Activated gamma-delta T cell treated with Interleukin-2 at 50 U/mL for 16 hours (primary cell): ENCODE measurements around the gene EVC2.

Experiments
- DNase-seq: peaks from one replicate; pipeline ENCODE4 v3.0.0-alpha.2; 2020

Gene EVC2, protein sequence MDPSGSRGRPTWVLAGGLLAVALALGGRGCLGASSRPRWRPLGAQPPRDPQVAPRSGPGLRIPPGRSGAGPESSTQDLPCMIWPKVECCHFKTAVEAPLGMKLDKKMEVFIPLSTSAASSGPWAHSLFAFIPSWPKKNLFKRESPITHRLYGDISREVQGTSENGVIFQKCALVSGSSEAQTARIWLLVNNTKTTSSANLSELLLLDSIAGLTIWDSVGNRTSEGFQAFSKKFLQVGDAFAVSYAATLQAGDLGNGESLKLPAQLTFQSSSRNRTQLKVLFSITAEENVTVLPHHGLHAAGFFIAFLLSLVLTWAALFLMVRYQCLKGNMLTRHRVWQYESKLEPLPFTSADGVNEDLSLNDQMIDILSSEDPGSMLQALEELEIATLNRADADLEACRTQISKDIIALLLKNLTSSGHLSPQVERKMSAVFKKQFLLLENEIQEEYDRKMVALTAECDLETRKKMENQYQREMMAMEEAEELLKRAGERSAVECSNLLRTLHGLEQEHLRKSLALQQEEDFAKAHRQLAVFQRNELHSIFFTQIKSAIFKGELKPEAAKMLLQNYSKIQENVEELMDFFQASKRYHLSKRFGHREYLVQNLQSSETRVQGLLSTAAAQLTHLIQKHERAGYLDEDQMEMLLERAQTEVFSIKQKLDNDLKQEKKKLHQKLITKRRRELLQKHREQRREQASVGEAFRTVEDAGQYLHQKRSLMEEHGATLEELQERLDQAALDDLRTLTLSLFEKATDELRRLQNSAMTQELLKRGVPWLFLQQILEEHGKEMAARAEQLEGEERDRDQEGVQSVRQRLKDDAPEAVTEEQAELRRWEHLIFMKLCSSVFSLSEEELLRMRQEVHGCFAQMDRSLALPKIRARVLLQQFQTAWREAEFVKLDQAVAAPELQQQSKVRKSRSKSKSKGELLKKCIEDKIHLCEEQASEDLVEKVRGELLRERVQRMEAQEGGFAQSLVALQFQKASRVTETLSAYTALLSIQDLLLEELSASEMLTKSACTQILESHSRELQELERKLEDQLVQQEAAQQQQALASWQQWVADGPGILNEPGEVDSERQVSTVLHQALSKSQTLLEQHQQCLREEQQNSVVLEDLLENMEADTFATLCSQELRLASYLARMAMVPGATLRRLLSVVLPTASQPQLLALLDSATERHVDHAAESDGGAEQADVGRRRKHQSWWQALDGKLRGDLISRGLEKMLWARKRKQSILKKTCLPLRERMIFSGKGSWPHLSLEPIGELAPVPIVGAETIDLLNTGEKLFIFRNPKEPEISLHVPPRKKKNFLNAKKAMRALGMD

DNA sequence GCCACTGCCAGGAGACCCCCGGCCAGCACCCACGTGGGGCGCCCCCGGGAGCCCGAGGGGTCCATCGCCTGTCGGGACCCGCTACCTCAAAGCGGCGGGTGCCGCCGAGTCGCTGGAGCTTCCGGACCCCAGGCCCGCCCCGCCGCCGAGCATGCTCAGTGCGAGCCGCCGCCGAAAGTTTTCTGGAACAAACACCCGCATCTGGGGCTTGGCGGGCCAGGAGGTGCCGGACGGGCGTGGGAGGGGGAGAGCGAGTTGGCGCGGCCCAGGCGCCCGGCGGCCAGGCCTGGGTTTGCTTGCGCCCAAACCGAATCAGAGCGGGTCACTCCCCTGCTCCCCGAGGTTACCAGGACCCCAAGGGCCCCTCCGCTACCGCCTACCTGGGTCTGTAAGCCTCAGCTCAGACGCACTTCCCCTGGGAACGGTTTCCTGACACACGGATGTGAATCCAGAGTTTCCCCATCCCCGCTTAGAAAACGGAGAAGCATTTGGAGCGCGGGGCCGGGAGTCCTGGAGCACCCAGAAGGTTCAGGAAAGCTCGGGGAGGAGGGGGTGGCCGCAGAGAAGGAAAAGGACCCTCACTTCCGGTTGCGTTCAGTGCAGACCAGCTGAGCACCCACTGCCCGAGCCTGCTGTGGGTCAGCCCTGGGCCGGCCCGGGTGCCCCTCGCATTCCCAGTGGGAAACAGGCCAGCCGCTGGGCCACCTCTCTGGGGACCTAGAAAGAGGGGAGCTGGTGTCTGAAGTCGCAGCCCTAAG is at the start of gene EVC2:
Gene EVC2 (minus strand): TSS at position 111 of the 758 bp plus-strand sequence. CDS start 46 bp downstream, at position 65.
- DNase-seq = peak; percentile 9

DNA sequence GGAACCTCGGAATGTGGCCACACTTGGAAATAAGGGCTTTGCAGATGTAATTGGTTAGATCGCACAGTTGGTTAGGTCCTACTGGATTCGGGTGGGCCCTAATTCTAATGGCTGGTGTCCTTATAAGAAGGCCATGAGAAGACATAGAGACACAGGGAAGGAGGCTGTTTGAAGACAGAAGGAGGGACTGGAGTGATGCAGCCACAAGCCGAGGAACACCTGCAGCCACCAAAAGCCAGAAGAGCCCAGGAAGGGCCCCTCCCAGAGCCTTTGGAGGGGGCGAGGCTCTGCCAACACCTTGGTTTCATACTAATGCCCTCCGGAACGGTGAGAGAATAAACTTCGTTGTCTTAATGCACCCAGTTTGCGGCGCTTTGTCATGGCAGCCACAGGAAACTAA is 49.6 kb upstream of the EVC2 start:
- no peak for DNase-seq

DNA sequence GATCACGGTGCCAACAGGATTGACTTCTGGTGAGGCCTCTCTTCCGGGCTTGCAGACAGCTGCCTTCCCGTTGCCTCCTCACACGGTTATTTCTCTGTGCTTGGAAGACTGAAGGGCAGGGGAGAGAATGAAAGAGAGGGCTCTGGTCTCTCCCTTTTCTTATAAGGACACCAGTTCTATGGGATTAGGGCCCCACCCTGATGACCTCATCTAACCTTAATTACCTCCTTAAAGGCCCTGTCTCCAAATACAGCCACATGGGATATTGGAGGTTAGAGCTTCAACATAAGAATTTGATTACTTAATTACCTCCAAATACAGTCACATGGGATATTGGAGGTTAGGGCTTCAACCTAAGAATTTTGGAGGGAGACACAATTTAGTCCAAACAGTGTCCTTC is 49.2 kb upstream of the EVC2 start:
- no peak for DNase-seq

DNA sequence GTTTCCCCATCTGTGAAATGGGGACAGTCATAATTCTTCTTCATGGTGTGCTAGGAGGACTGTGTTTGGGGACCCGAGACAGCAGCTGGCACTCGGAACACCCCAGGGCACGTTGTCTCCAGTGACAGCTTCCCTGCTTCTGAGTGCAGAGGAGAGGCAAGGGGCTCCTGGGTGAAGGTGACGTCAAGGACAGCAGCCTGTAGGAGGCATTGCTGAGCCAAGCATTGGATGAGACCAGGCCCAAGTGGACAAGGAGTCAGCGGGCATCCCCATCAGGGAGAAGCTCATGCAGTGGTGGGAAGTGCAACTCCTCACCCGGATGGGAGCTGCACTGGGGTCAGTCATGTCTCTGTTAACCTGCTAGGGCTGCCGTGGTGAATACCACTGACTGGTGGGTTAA is 48.7 kb upstream of the EVC2 start:
- no peak for DNase-seq

DNA sequence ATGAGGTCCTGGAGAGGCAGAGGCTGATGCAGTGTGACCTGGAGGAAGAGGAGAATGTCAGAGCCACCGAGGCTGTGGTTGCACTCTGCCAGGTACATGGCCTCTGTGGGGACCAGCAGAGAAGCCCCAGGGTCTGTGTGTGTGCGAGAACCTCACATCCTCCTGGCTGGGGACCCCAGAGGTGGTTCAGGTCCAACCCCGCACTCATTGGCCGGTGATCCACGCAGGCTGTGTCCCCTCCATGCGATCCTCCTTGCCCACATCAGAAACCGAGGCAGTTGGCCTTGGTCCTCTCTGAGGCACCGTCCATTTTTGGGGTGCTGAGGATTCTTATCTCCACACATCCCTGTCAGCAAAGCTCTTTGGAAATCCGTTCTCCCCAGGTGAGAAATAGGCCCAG is 47.9 kb upstream of the EVC2 start:
- no peak for DNase-seq

DNA sequence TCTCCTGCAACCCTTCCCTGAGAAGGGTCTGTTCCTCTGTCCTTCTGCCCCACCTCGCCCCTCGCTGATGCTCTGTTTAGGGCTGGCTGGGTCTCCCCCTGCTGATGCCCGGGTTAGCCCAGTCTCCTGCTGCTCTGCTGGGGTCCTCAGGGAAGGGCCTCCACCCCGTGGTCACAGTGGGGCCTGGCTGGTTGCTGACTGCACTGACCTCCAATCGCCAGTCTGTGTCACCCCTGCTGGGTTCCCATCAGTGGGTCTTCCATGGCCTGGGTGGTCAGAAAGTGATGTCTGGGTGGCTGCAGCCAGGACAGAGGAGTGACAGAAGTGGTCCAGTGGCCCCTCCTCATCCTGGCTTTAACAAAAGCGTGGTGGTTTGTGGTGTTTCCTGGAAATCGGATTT is 47.3 kb upstream of the EVC2 start:
- no peak for DNase-seq

DNA sequence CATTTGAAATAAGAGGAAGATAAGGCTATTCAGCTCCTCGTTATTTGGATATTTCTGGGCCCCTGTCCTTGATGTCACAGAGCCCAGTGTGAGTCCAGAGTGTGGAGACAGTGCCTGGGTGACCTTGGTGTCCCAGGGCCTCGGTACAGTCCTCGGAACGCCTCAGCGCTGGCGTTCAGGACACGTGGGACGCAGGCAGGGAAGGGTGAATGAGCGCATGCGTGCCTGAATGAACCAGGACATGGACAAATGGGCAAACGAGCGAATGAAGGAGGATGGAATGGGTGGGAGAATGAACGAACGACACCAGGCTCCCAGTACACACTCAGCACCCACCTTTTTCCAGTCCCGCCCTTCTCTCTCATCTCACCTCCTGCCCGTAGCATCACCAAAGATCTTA is 46.8 kb upstream of the EVC2 start:
- DNase-seq = no peak

DNA sequence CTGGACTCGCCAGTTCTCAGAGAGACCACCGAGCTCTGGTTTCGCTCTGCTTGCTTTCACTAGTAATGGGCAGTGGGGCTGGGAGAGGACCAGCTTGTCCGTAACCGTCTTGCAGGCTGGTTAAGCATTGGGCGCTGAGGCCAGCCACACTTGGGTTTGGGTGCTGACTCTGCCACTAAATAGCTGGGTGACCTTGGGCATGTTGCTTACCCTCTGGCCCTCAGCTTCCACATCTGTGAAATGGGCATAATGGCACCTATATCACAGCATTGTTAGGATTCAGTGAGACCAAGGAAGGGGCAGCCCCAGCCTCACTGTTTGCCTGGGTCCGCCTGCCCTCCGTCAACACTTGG is 46.1 kb upstream of the EVC2 start:
- DNase-seq = no peak

DNA sequence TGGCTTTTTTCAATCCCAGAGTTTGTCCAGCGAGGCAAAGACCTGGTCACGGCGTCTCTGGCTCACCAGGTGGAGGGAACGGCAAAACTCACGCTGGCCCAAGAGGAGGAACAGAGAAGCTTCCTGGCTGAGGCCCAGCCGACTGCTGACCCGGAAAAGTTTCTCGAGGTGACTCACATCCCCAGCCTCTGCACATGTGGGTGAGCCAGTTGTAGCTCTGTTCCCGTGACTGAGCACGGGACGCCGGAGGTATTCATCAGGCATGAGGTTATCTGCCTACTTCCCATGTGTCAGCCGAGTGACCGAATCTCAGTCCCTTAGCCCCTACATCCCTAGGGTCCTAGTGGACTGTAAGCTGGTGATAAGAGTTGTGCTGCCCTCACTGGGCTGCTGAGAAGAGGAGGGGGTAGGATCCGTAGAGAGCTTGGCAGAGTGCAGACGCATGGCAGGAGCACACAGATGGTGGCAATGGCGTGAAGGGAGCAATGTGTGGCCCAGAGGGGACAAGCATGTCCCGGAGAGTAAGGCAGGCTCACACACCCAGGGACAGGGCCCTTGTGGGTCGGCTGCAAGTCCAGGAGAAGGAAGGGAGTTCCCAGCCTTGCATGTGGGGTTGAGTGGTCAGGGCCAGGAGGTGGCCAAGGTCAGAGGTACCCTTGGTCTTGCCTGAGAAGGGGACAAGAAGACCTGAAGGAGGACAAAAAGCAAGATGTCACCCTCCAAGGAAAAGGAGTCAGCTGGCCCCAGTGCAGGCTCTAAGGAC is 45.6 kb upstream of the EVC2 start:
- DNase-seq = no peak

DNA sequence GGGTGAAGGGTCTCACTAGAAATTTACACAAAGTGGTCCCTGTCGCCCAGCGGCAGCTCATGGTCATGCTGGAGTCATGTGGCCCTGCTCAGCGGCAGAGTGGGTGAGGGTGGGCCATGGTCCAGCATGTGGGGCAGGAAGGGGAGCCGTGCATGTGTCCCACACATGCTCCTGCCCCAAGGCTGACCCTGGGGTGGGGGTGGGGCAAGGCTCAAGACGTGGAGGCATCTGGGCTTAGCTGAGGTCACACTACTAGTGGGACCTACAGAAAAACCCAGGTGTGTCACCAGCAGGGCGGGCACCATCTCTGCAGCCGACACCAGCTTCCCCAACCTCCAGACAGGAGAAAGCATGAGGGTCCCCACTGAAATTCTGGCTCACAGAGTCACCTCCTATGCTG is 45.0 kb upstream of the EVC2 start:
- no peak for DNase-seq

DNA sequence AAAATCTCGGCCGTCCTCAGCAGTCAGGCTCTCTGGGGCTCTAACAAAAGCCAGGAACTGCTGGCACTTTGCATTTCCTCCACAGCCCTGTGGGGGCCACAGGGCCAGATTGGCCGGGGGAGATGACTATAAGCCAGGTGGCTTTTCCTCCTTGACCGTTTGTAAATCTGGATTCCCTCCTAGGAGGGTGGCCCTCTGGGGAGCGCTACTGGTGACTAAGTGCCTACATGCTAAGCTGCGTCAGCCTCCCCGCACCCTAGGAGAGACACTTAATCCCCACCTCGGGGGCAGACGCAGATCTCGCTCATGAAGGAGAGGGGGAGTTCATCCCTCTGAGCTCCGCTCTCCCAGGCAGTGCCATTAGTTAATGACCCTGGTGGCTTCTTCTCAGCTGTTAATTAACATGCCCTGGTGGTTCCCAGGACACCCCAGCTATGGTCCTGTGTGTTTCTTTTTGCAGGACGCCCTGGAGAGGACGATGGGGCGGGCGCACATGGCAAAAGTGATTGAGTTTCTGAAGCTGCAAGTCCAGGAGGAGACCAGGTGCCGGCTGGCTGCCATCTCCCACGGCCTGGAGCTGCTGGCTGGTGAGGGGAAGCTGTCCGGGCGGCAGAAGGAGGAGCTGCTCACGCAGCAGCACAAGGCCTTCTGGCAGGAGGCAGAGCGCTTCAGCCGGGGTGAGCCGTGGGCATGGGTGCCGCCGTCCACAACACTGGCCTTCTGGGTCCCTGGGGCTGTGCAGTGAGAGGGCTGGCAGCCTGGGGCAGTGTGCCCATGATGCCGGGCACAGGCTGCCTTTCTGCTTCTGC is 44.2 kb upstream of the EVC2 start:
- DNase-seq = no peak

DNA sequence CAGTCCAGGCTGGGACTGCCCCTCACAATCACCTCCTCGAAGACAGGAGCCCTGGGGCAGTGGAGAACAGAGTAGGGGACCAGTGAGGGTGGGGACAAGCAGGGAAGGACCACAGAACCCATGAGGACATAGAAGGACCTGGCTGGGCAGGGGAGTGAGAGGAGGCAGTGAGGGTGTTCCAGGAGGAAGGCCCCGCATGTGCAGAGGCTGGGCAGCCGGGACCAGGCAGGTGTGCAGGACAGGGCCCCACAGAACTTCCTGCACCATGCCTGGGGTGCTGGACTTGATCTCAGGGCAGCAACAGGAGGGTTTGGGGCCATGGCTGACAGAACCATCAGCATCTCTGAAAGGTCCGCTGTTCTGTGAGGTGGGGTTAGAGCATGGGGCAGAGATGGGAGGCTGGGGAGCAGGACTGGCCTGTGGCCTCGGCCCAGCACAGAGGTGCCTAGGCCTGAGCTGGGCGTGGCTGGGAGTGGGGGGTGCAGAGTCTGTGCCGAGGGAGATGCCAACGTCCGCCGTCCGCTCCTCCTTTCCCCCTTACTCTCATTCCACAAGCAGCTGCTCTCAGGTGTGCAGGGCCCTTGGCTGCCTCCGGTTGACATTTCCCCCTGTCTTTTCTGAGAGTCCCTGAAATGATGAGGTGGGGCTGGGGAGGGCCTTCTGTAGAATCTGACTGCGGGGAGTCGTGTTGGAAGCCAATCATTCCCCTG is 43.5 kb upstream of the EVC2 start:
- DNase-seq = no peak

DNA sequence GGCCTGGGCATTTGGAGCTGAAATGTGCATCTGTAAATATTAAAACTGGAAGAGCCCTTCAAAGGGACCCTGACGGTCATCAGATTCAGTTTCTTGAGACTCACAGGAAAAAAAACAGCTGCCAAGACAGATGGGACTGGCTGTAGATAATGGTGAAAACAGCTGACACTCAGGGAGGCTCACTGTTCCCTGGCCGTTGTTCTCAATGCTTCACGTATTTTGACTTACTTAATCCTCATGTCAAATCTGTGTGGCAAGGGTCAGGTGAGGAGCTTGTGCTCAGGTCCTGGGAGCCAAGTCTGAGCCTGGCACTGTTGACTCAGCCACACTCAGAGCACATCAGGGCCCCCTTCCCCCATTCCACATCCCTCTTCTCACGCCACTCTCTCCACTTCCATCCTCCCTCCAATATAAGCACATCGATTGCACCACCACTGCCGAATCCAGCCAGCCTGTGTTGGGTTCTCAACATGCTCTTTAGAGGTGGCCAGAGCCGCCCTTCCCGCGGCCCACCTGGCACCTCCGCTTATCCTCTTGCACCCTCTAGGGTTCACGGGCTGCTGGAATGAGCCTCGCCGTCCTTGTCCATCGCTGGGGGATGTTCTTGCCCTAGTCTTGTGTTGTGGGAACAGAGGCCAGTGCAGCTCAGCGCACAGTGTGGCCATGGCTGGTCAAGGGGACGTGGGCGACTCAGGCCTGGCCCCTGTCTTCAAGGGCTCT is 42.7 kb upstream of the EVC2 start:
- no peak for DNase-seq

DNA sequence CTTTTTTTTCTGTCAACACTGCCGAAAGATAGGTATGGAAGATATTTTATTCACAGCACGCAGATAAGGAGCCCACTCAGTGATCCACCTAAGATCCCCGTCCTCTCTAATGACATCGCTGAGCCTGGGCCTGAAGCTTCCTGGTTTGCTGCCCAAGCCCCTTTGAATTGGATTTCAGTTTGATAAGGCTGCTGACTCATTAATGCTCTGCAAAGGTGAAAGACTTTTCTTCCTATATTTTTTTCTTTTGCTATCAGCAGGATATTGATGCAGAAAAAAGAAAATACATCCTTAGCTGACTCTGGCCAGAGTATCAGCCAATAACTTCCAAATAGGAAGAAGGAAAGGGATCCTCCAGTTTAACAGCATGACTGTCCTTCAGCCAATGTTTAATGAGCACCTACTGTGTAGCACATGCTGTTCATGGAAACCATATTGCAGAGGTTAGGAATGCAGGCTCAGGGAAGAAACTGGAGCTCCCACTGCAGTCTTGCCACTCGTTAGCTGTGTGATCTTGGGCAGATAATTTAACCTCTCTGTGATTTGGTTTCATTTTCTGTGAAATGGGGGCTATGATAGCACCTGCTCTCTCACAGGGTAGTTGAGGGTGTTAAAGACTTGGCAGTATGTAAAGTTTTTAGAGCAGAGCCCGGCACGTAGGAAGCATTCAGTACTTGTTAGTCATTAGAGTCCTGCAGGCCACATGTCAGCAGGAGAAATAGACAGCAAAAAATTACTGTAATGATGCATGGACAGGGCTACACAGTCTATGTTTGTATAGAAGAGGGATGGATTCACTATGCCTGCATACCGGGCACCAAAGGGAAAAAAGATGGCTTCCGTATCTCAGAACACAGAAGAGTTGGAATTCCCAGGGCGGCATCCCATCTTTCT is 41.9 kb upstream of the EVC2 start:
- DNase-seq = no peak

DNA sequence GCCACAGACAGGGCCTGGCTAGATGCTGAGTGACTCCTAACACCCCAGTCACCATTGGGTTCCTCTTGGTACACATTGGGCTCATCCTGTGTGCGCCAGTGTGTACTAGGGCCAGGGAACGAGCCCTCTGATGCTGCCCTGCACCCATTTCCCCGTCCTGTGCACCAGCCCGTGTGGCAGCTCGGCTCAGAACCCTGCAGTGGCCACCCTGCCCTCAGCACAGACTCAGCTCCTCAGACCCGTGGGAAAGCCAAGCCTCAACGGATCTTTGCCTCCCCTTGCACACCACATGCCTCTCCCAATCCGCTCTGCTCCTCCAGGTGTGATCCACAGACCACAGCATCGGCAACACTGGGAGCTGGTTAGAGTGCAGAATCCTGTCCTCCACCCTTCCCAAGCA is 41.2 kb upstream of the EVC2 start:
- DNase-seq = no peak

DNA sequence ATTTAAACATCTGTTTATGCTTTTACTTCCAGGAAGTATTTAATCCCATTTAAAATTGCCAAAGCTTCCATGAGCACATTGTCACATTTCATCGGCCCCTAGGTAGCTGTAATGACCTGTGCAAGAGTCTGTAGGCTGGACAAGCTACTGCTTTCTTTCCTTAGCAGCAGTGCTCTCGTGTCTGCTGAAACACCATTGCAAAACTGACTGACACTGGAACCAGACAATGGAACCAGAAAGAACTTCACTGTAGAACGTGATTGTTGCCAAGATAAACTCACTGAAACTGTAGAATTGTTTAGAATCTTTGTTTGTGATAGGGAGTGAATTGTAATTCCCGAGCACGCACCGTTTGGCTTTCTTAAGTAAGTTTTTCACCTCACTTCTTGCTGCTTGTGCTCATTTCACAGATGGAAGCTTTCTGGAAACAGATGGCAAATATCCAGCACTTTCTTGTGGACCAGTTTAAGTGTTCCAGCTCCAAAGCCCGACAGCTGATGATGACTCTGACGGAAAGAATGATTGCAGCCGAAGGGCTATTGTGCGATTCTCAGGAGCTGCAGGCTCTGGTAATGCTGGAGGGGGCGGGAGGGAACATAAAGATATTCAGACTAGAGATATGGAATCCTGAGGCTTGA is 39.5 kb upstream of the EVC2 start:
- DNase-seq = no peak

DNA sequence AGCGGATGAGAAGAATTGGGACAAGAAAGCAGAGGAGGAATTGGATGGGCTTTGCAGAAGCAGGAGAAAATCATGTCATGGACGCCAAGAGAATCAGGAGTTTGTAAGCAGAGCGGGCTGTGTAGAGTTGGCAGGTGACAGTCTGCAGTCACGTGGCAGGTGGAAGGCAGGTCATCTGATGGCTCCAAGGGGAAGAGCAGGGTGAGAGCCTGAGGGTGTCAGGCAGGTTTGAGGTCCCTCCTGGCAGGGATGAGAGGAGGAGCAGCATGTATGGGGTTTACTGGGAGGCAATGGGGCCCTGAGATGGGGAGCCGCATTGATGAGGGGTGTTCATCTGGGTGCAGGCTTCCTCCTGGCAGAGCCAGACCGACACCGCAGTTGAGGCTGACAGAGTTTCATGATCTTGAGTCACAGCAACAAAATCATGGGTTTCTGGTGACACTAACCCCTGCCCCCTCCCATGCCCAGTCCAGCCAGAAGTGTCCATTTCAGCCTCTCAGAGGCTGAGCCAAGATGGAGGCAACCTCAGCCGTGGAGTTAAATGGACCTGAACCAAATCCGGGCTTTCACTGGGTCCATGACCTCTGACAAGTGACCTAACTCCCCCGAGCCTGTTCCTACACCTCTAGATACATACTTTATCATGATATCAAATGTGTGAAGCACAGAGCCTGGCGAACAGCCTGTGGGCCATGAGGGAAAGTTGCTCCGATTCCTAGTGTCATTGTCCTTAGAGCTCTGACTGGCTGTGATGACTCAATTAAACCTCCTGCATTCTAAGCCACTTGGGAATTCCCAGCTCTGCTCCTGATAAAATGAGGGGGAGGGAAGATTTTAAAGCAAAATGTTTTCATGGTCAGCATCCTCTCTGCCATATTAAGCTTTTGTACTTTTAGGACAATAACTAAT is 38.7 kb upstream of the EVC2 start:
- DNase-seq = no peak
